Measurements from ENCODE around the gene CNTNAP1.

The CNTNAP1 gene

GRCh38 chr17:42743595-42744282, 61.4 kb downstream of the CNTNAP1 start:
- no peak for DNase-seq

- DNase-seq, result peak; percentile 69
These were observed 62.0 kb downstream of the CNTNAP1 start for GRCh38 chr17:42744283-42744805.

GRCh38 chr17:42744806-42745617, 62.7 kb downstream of the CNTNAP1 start, which contains the start of gene EZH1:
Gene EZH1, minus strand, starts transcription at chr17:42745040. Its CDS starts 16,099 bp downstream, at chr17:42728941.
- DNase-seq, result peak; percentile 93

GRCh38 chr17:42748202-42748907, 66.0 kb downstream of the CNTNAP1 start:
- DNase-seq, result no peak

- DNase-seq, result no peak
These were observed 66.8 kb downstream of the CNTNAP1 start for GRCh38 chr17:42748908-42749798.

Measured in CD4-positive, alpha-beta T cell treated with Interleukin-15 for 1 hour (primary cell).